Measurements from ENCODE around the gene SALL1. TPM values are rescaled to one million over a fixed set of nuclear protein-coding genes. Genes with fewer than 3 reads are reported as not detected.

The SALL1 gene
- total and polyA plus RNA-seq, 2 of the 13 experiments (the other 11 are each of a cell fraction or from before 2014, with no cell fraction given), result 6.6 to 12.3 TPM

DNA sequence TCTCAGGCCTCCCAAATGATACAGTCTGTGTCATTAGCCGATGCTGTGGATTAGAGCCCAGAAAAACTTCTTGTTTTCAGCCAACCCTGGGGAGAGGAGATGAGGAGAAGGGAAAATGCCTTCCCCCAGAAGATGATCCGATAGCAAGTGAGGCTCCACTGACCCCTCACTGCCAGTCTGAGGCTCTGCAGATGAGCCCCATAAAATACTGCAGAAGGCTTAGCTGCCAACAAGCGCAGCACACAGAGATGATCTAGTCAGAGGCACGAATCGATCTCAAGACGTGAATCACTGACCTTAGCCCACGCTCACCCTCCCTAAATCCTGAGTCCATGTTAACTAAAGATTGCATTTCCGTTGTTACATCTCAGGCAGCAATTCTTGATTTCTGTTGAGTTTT is 31.5 kb downstream of the SALL1 start (continued):
- TF ChIP-seq SMC3 (IDR thresholded peaks at IDR 0.05; ENCODE audit: low read length) (no peak), ZZZ3 (CRISPR knock-in tag; IDR thresholded peaks at IDR 0.05; ENCODE audit: borderline replicate concordance) (no peak), TSC22D2 (CRISPR knock-in tag; IDR thresholded peaks at IDR 0.05; ENCODE audit: borderline replicate concordance) (no peak), ZNF776 (CRISPR knock-in tag; IDR thresholded peaks at IDR 0.05) (no peak), ZNF230 (CRISPR knock-in tag; IDR thresholded peaks at IDR 0.05) (no peak), JUNB (CRISPR knock-in tag; IDR thresholded peaks at IDR 0.05; ENCODE audit: borderline replicate concordance) (no peak), SOX6 (IDR thresholded peaks at IDR 0.05) (no peak), SOX6 (CRISPR knock-in tag; IDR thresholded peaks at IDR 0.05) (no peak), STAG1 (CRISPR knock-in tag; IDR thresholded peaks at IDR 0.05) (peak; percentile 17; the same call in 1 of the 2 replicates), MED13 (CRISPR knock-in tag; IDR thresholded peaks at IDR 0.05) (no peak), NFE2L1 (CRISPR knock-in tag; IDR thresholded peaks at IDR 0.05; ENCODE audit: borderline replicate concordance) (no peak), ZBTB46 (CRISPR knock-in tag; IDR thresholded peaks at IDR 0.05; ENCODE audit: borderline replicate concordance) (no peak), JUN (CRISPR knock-in tag; IDR thresholded peaks at IDR 0.05) (peak; percentile 72), BRCA1 (CRISPR knock-in tag; IDR thresholded peaks at IDR 0.05) (no peak), ZNF572 (CRISPR knock-in tag; IDR thresholded peaks at IDR 0.05) (no peak), SMAD1 (CRISPR knock-in tag; IDR thresholded peaks at IDR 0.05; ENCODE audit: borderline replicate concordance, low read depth) (no peak), ZMAT5 (CRISPR knock-in tag; IDR thresholded peaks at IDR 0.05; ENCODE audit: borderline replicate concordance, low read depth) (no peak), ZNF7 (CRISPR knock-in tag; IDR thresholded peaks at IDR 0.05) (no peak), HES4 (CRISPR knock-in tag; IDR thresholded peaks at IDR 0.05; ENCODE audit: borderline replicate concordance) (no peak)
- TF ChIP-seq, protein P1, sequence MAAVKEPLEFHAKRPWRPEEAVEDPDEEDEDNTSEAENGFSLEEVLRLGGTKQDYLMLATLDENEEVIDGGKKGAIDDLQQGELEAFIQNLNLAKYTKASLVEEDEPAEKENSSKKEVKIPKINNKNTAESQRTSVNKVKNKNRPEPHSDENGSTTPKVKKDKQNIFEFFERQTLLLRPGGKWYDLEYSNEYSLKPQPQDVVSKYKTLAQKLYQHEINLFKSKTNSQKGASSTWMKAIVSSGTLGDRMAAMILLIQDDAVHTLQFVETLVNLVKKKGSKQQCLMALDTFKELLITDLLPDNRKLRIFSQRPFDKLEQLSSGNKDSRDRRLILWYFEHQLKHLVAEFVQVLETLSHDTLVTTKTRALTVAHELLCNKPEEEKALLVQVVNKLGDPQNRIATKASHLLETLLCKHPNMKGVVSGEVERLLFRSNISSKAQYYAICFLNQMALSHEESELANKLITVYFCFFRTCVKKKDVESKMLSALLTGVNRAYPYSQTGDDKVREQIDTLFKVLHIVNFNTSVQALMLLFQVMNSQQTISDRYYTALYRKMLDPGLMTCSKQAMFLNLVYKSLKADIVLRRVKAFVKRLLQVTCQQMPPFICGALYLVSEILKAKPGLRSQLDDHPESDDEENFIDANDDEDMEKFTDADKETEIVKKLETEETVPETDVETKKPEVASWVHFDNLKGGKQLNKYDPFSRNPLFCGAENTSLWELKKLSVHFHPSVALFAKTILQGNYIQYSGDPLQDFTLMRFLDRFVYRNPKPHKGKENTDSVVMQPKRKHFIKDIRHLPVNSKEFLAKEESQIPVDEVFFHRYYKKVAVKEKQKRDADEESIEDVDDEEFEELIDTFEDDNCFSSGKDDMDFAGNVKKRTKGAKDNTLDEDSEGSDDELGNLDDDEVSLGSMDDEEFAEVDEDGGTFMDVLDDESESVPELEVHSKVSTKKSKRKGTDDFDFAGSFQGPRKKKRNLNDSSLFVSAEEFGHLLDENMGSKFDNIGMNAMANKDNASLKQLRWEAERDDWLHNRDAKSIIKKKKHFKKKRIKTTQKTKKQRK (IDR thresholded peaks at IDR 0.05; ENCODE audit: low read length), result no peak
- TF ChIP-seq, protein P2, sequence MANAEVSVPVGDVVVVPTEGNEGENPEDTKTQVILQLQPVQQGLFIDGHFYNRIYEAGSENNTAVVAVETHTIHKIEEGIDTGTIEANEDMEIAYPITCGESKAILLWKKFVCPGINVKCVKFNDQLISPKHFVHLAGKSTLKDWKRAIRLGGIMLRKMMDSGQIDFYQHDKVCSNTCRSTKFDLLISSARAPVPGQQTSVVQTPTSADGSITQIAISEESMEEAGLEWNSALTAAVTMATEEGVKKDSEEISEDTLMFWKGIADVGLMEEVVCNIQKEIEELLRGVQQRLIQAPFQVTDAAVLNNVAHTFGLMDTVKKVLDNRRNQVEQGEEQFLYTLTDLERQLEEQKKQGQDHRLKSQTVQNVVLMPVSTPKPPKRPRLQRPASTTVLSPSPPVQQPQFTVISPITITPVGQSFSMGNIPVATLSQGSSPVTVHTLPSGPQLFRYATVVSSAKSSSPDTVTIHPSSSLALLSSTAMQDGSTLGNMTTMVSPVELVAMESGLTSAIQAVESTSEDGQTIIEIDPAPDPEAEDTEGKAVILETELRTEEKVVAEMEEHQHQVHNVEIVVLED (CRISPR knock-in tag; IDR thresholded peaks at IDR 0.05; ENCODE audit: borderline replicate concordance), result no peak
- TF ChIP-seq, protein P3, sequence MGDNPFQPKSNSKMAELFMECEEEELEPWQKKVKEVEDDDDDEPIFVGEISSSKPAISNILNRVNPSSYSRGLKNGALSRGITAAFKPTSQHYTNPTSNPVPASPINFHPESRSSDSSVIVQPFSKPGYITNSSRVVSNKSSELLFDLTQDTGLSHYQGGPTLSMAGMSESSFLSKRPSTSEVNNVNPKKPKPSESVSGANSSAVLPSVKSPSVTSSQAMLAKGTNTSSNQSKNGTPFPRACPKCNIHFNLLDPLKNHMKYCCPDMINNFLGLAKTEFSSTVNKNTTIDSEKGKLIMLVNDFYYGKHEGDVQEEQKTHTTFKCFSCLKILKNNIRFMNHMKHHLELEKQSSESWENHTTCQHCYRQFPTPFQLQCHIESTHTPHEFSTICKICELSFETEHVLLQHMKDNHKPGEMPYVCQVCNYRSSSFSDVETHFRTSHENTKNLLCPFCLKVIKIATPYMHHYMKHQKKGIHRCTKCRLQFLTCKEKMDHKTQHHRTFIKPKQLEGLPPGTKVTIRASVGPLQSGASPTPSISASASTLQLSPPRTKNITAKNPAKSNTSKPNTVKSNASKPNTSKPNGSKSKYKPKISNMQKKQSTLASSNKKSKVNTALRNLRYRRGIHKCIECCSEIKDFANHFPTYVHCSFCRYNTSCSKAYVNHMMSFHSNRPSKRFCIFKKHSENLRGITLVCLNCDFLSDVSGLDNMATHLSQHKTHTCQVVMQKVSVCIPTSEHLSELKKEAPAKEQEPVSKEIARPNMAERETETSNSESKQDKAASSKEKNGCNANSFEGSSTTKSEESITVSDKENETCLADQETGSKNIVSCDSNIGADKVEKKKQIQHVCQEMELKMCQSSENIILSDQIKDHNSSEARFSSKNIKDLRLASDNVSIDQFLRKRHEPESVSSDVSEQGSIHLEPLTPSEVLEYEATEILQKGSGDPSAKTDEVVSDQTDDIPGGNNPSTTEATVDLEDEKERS (CRISPR knock-in tag; IDR thresholded peaks at IDR 0.05), result no peak

All from HepG2 (cell line).